Endothelial cell of umbilical vein (primary cell): ENCODE data around the gene LGALS7. TPM values are rescaled to one million over a fixed set of nuclear protein-coding genes. Genes with fewer than 3 reads are reported as not detected.
"Not testable (repeated sequence)": the region's sequence is repeated elsewhere in the genome, so short reads cannot be mapped to it uniquely, and the experiment has no call there.

ENCODE experiments used
- BruUV-seq: library from RNA; stranded (reverse); fragments of 400-500 nt; replicated peaks from 2 replicates; lab custom pipeline; 2021; lab: Mats Ljungman, UMichigan
- CTCF ChIA-PET: fragments of 300-600, 350-600 bp; sonication (Branson Sonifier 250); formaldehyde crosslinking; loops from one replicate; lab custom pipeline; 2021; ENCODE audit warnings: antibody characterized with exemption, inconsistent platforms; lab: Charles Lee
- POLR2A ChIA-PET: fragments of 300-600, 350-600 bp; sonication (Branson Sonifier 250); formaldehyde crosslinking; loops from one replicate; lab custom pipeline; 2021; ENCODE audit warnings: antibody characterized with exemption, inconsistent platforms; lab: Charles Lee
- DNase-seq: peaks from one replicate; pipeline ENCODE4 v3.0.0-alpha.2; 2011; ENCODE audit warnings: low read depth, low spot score
- FAIRE-seq: peaks from 2 replicates; lab custom pipeline; 2011; peaks lifted over from hg19 to GRCh38; lab: Jason Lieb, UNC
- H2AFZ ChIP-seq: 2 replicates; pipeline ENCODE4 v1.6.0; 2012; ENCODE audit warnings: low read depth, low read length, control low read depth, inconsistent platforms
- H3K27ac ChIP-seq: 2 replicates; pipeline ENCODE4 v1.5.1; 2011; ENCODE audit warnings: low read depth, mild to moderate bottlenecking, control low read depth, low read length, moderate library complexity; ENCODE audit not compliant: insufficient read depth
- H3K27me3 ChIP-seq, 2 experiments: 2 replicates each; pipeline versions ENCODE4 v1.6.0 to v1.6.1; 2011; ENCODE audit warnings: low read length in 2 of 2, mixed read lengths in 1 of 2; ENCODE audit not compliant: control insufficient read depth in 2 of 2, insufficient read depth in 2 of 2
- H3K36me3 ChIP-seq, 2 experiments: 2 replicates in 1 of 2; 3 replicates in 1 of 2; pipeline ENCODE4 v1.5.1; 2011; ENCODE audit warnings: low read length in 2 of 2, mild to moderate bottlenecking in 1 of 2, moderate library complexity in 1 of 2; ENCODE audit not compliant: control insufficient read depth in 2 of 2, insufficient read depth in 2 of 2; ENCODE audit errors: extremely low read depth in 1 of 2
- H3K4me1 ChIP-seq: 3 replicates; pipeline ENCODE4 v1.5.1; 2011; ENCODE audit warnings: mild to moderate bottlenecking, low read length; ENCODE audit not compliant: control insufficient read depth, insufficient read depth; ENCODE audit errors: extremely low read depth
- H3K4me2 ChIP-seq: 2 replicates; pipeline ENCODE4 v1.6.1; 2011; ENCODE audit warnings: low read length, control low read depth, mixed read lengths; ENCODE audit not compliant: insufficient read depth
- H3K4me3 ChIP-seq, 3 experiments: fragments of 200-600 bp in 1 of 3; sonication (generic), shearing (Covaris generic) in 1 of 3; replicated peaks in 1 of 3; 2 replicates each; pipeline ENCODE4 v1.5.1; 2011 to 2016; ENCODE audit warnings: control low read depth in 3 of 3, low read length in 3 of 3, mild to moderate bottlenecking in 2 of 3, inconsistent platforms in 1 of 3, low read depth in 1 of 3, moderate library complexity in 1 of 3; ENCODE audit not compliant: insufficient read depth in 1 of 3
- H3K79me2 ChIP-seq: 2 replicates; pipeline ENCODE4 v1.6.0; 2012; ENCODE audit warnings: low read length, inconsistent platforms; ENCODE audit not compliant: control insufficient read depth, insufficient read depth
- H3K9ac ChIP-seq: replicated peaks from 2 replicates; pipeline ENCODE3; 2011; ENCODE audit warnings: low read length, control low read depth; ENCODE audit not compliant: insufficient read depth; ENCODE audit errors: extremely low read depth
- H3K9me1 ChIP-seq: replicated peaks from 3 replicates; pipeline ENCODE4 v1.6.0; 2011; ENCODE audit warnings: mild to moderate bottlenecking, low read length; ENCODE audit not compliant: control insufficient read depth, insufficient read depth; ENCODE audit errors: extremely low read depth
- H3K9me3 ChIP-seq: replicated peaks from 2 replicates; pipeline ENCODE4 v1.5.1; 2012; ENCODE audit warnings: low read length, inconsistent platforms; ENCODE audit not compliant: control insufficient read depth, insufficient read depth
- H4K20me1 ChIP-seq: replicated peaks from 2 replicates; pipeline ENCODE3; 2011; ENCODE audit warnings: mild to moderate bottlenecking, low read length; ENCODE audit not compliant: control insufficient read depth, insufficient read depth; ENCODE audit errors: extremely low read depth
- CTCF ChIP-seq, 2 donors: IDR thresholded peaks; 1 replicate in 1 of 2; 2 replicates in 1 of 2; pipeline ENCODE4 v1.5.1; 2011; ENCODE audit warnings: low read length in 2 of 2, mild to moderate bottlenecking in 2 of 2, moderate library complexity in 2 of 2, control low read depth in 1 of 2, inconsistent platforms in 1 of 2, low read depth in 1 of 2; ENCODE audit not compliant: insufficient read depth in 1 of 2; ENCODE audit errors: extremely low read depth in 1 of 2
- EZH2 ChIP-seq: IDR thresholded peaks from 2 replicates; pipeline ENCODE4 v1.6.1; 2012; ENCODE audit warnings: borderline replicate concordance, low read depth, mild to moderate bottlenecking, moderate library complexity, low read length, inconsistent platforms; ENCODE audit not compliant: severe bottlenecking
- FOS ChIP-seq: IDR thresholded peaks from 2 replicates; pipeline ENCODE4 v1.6.1; 2011; ENCODE audit warnings: mild to moderate bottlenecking, low read length, moderate library complexity, borderline replicate concordance; ENCODE audit not compliant: insufficient read depth
- GATA2 ChIP-seq: IDR thresholded peaks from 2 replicates; pipeline ENCODE4 v1.7.0; 2011; ENCODE audit warnings: low read depth, mild to moderate bottlenecking, moderate library complexity, mixed read lengths, low read length; ENCODE audit not compliant: insufficient read length, insufficient read depth
- JUN ChIP-seq: IDR thresholded peaks from 2 replicates; pipeline ENCODE4 v1.6.1; 2011; ENCODE audit warnings: borderline replicate concordance, low read depth; ENCODE audit not compliant: insufficient read length, insufficient read depth
- MAX ChIP-seq: IDR thresholded peaks from 2 replicates; pipeline ENCODE4 v1.6.1; 2011; ENCODE audit not compliant: insufficient read depth, insufficient read length
- MYC ChIP-seq: IDR thresholded peaks from one replicate; pipeline ENCODE4 v1.6.1; 2011; ENCODE audit warnings: mild to moderate bottlenecking, low read depth, low read length
- POLR2A ChIP-seq: IDR thresholded peaks from 2 replicates; pipeline ENCODE4 v1.6.1; 2012; ENCODE audit warnings: low read depth, mild to moderate bottlenecking, control low read depth, low read length
- POLR2AphosphoS5 ChIP-seq: IDR thresholded peaks from 2 replicates; pipeline ENCODE4 v1.6.1; 2012; ENCODE audit warnings: low read depth, mild to moderate bottlenecking, control low read depth, low read length, moderate library complexity; ENCODE audit not compliant: insufficient read depth
- dilution Hi-C: fragments of 300-500 bp; cut with MboI; formaldehyde crosslinking; loops from one replicate; pipeline ENCODE4 v1.15.0; 2019; ENCODE audit warnings: low sequenced_read_pairs; ENCODE audit not compliant: extremely low pct_ligation_motif_present
- intact Hi-C: fragments of 100-400 bp; cut with micrococcal nuclease; formaldehyde crosslinking; loops from one replicate; pipeline ENCODE4 v1.10.0; 2022
- polyA plus RNA-seq, 4 experiments: library from polyadenylated mRNA; depleted of rRNA in 3 of 4; stranded (reverse) in 3 of 4; unstranded in 1 of 4; fragments of >200 nt; gene quantifications; 2 replicates each; pipeline versions ENCODE4 v1.2.1 to v1.2.3, GENCODE V29; 2011 to 2012; ENCODE audit warnings: missing spikeins in 1 of 4
- total RNA-seq: library from RNA; stranded (reverse); gene quantifications from 2 replicates; pipeline ENCODE4 v1.2.3, GENCODE V29; 2021

The LGALS7 gene
- total and polyA plus RNA-seq, 2 donors (not counting 3 experiments of a cell fraction or from before 2014, with no cell fraction given) = not detected

GRCh38 chr19:38786572-38787265 lies 13.4 kb upstream of the LGALS7 start:
- no TSS peak for BruUV-seq
- H3K9me1 ChIP-seq = no peaks in the 10 kb centered on the region
- ChIA-PET POLR2A (no interaction called here), CTCF (interaction anchor here (1.1 to 1.6 kb wide), 3 partner anchors 17 to 152 kb away, joined by 3 to 12 read pairs (median 3); no protein-coding TSS in a partner anchor)
- no peak overlapping the region for H3K9ac ChIP-seq
- H3K79me2 ChIP-seq = no peaks in the 10 kb centered on the region
- no peaks in the 10 kb centered on the region for H4K20me1 ChIP-seq
- intact Hi-C loops = no loop called here
- H2AFZ ChIP-seq = no peak overlapping the region
- FAIRE-seq (no peak), DNase-seq (no peak)
- H3K36me3 ChIP-seq = no peaks in the 10 kb centered on the region
- dilution Hi-C loops = no loop called here
- H3K9me3 ChIP-seq = no peaks in the 10 kb centered on the region
- no peak overlapping the region for H3K4me2 ChIP-seq
- H3K27ac ChIP-seq = no peak overlapping the region
- no peaks in the 10 kb centered on the region for H3K27me3 ChIP-seq
- no peak for TF ChIP-seq POLR2A
- TF ChIP-seq FOS = no peak
- TF ChIP-seq GATA2 = no peak
- no peak for TF ChIP-seq EZH2
- no peak for TF ChIP-seq JUN
- no peak for TF ChIP-seq POLR2AphosphoS5
- no peak for TF ChIP-seq MYC
- TF ChIP-seq MAX = no peak
- TF ChIP-seq CTCF (IDR thresholded peaks at IDR 0.05; ENCODE audit: extremely low read depth in 1 of 2, insufficient read depth in 1 of 2, low read depth in 1 of 2, low read length in 2 of 2) = no peak
- no peak overlapping the region for H3K4me3 ChIP-seq
- no peaks in the 10 kb centered on the region for H3K4me1 ChIP-seq

DNA sequence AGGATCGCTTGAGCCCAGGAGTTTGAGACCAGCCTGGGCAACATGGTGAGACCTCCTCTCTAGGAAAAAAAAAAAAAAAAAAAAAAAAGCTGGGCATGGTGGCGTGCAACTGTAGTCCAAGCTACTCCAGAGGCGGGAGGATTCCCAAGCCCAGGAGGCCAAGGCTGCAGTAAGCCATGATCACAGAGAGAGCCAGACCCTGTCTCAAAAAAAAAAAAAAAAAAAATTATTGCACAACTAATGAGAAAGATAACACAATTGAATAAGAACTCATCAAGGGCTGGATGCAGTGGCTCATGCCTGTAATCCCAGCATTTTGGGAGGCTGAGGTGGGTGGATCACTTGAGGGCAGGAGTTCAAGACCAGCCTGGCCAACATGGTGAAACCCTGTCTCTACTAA lies 12.7 kb upstream of the LGALS7 start:
- FAIRE-seq, H3K9ac ChIP-seq, H3K4me3 ChIP-seq, dilution Hi-C loops, H2AFZ ChIP-seq, H3K79me2 ChIP-seq, POLR2A ChIA-PET, H3K9me3 ChIP-seq, H3K9me1 ChIP-seq, H4K20me1 ChIP-seq, DNase-seq, H3K27ac ChIP-seq, BruUV-seq, H3K27me3 ChIP-seq, H3K4me2 ChIP-seq, CTCF ChIA-PET, intact Hi-C loops, H3K4me1 ChIP-seq, H3K36me3 ChIP-seq: not testable (repeated sequence)
